Activated naive CD4-positive, alpha-beta T cell treated with anti-CD3 and anti-CD28 coated beads, Interleukin-2, amount 50 U/mL, for 24 hours (primary cell): Measurements from ENCODE around the gene CDCA8.
"Not testable (repeated sequence)": the region's sequence is repeated elsewhere in the genome, so short reads cannot be mapped to it uniquely, and the experiment has no call there.

Experiments used
- H3K27ac Mint-ChIP-seq: one replicate; pipeline ENCODE4 v1.8.0; 2021; ENCODE audit warnings: mild to moderate bottlenecking, mixed read lengths
- H3K27me3 Mint-ChIP-seq: one replicate; pipeline ENCODE4 v1.8.0; 2021; ENCODE audit warnings: mixed read lengths
- H3K36me3 Mint-ChIP-seq: one replicate; pipeline ENCODE4 v1.8.0; 2021; ENCODE audit warnings: mixed read lengths
- H3K4me1 Mint-ChIP-seq: one replicate; pipeline ENCODE4 v1.8.0; 2021; ENCODE audit warnings: mixed read lengths
- H3K4me3 Mint-ChIP-seq: one replicate; pipeline ENCODE4 v1.8.0; 2021; ENCODE audit warnings: mild to moderate bottlenecking, mixed read lengths
- H3K9me3 Mint-ChIP-seq: one replicate; pipeline ENCODE4 v1.8.0; 2021; ENCODE audit warnings: mixed read lengths

CDCA8 gene

DNA sequence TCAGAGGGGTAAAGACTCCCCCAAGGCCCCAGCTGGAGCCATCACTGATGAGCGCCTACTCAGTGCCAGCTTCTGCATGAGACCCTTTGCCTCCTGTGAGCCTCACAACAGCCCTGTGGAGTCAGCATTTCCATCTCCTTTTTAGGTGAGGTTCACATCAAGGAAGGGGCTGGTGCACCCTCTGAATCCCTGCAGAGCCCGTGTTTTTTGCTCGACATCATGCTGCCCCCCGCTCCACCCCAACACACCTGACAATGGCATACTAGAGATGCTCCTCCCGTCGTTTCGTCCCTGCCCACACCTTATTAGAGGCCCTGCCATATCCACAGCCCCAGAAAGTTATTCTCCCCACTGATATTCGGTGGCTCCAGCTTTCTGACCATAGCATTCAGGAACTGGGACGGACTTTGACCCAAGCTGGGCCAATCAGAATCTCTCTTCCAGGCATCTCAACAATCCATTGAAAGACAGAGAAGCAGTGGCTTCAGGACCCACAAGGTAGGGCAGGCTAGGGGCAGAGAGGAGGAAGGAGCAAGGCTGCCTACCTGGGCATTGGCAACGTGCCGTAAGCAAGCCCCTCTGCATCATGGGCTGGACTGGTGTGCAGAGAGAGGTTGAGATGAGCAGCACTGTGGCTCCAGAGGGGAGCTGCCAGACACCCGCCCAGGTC lies 39.9 kb downstream of the CDCA8 start:
- Mint-ChIP-seq H3K27ac (no peak overlapping the region), H3K9me3 (no peaks in the 10 kb centered on the region), H3K27me3 (peaks cover 34% of the 10 kb centered on the region), H3K4me3 (no peak overlapping the region), H3K4me1 (peaks cover 4% of the 10 kb centered on the region), H3K36me3 (no peaks in the 10 kb centered on the region)

DNA sequence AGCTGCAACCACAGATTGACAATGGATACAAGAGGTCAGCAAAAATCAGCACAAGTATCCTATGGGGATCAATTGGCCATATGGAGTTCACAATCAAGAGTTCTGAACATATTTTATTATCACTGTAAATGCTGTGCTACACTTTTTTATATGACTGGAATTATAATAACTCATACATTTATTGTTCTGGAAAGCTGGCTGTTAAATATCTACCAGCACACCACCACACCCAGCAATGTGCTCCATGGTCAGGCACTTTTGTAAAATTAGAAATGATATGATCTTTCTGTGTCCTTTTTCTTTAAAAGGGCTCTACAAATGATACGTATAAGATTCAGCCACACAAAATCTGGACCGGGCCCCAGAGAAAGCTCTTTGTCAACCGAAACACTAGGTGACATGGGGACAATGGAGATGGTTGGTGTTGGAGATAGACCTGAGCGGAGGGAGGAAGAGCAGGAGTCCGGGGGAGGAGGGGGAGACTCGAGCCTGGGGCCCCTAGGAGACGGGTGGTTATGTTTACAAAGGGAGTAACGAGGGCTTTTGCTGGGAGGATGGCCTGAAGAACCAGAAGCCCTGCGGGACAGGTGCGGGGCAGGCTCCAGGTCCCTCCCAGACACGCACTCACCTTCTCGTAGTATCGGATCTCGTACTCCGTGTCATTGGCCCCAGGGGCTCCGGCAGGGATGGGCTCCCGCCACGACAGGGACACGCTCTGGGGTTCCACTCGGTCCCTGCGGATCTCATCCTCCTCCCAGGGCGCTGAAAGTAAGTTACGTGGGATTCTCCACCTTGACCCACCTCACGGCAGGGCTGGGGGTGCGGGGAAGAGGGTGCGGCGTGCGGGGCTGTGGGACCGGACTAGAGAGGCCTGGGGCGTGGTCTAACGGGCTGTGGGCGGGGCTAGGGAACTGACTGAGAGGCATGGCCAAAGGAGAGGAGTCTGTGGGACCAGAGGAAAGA lies 42.6 kb downstream of the CDCA8 start:
- Mint-ChIP-seq H3K4me3 (no peak overlapping the region), H3K4me1 (peaks cover 4% of the 10 kb centered on the region), H3K9me3 (no peaks in the 10 kb centered on the region), H3K36me3 (no peaks in the 10 kb centered on the region), H3K27ac (no peak overlapping the region), H3K27me3 (peaks cover 29% of the 10 kb centered on the region)

DNA sequence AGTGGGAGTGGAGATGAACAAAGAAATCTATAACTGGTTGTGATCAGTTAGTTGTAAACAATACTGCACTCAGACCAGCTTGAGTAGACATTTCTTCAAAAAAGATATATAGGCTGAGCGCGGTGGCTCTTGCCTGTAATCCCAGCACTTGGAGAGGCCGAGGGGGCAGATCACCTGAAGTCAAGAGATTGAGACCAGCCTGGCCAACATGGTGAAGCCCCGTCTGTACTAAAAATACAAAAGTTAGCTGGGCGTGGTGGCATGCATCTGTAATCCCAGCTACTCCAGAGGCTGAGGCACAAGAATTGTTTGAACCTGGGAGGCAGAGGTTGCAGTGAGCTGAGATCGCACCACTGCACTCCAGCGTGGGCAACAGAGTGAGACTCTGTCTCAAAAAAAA lies 45.7 kb downstream of the CDCA8 start:
- not testable (repeated sequence) for H3K27ac Mint-ChIP-seq, H3K4me3 Mint-ChIP-seq, H3K36me3 Mint-ChIP-seq, H3K4me1 Mint-ChIP-seq, H3K9me3 Mint-ChIP-seq
- peaks cover 39% of the 10 kb centered on the region for H3K27me3 Mint-ChIP-seq

DNA sequence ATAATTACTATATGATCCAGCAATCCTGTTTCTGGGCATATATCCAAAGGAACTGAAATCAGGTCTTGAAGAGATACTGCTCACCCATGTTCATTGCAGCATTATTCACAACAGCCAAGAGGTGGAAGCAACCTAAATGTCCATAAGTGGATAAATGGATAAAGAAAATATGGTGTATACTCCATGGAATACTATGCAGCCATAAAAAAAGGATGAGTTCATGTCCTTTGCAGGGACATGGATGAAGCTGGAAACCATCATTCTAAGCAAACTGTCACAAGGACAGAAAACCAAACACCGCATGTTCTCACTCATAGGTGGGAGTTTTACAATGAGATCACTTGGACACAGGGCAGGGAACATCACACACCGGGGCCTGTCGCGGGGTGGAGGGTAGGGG lies 46.3 kb downstream of the CDCA8 start:
- not testable (repeated sequence) for H3K9me3 Mint-ChIP-seq, H3K4me3 Mint-ChIP-seq, H3K36me3 Mint-ChIP-seq, H3K4me1 Mint-ChIP-seq
- Mint-ChIP-seq H3K27ac (peak overlapping the region; percentile 35), H3K27me3 (peaks cover 36% of the 10 kb centered on the region)

DNA sequence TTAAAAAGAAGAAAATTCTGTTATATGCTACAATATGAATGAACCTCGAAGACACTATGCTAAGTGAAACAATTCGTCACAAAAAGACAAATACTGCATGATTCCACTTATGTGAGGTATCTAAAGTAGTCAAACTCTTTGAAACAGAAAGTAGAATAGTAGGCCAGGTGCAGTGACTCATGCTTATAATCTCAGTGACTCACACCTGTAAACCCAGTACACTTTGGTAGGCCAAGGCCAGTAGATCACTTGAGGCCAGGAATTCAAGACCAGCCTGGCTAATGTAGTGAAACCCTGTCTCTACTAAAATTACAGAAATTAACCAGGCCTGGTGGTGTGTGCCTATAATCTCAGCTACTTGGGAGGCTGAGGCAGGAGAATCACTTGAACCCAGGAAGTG lies 46.9 kb downstream of the CDCA8 start:
- Mint-ChIP-seq H3K4me3 (no peak overlapping the region), H3K9me3 (no peaks in the 10 kb centered on the region), H3K36me3 (no peaks in the 10 kb centered on the region), H3K27ac (no peak overlapping the region), H3K4me1 (peaks cover 4% of the 10 kb centered on the region), H3K27me3 (peaks cover 34% of the 10 kb centered on the region)

DNA sequence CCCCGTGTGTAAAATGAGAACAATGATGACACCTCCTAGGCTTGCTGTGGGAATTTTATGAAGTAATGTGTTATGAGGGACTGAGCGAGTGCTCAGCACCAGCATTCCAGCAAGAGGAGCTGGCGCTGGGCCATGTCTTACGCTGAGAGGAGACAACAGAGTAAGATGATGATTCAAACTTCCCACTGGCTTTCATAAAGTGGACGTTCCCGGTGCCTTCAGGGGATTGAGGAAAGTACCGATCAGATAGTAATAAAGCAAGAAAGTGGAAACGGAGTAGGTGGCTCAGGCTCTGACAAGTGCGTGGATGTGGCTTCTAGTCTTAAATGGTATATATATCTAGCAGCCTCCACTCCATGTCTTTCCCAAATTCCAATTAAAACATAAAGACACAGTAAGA lies 48.8 kb downstream of the CDCA8 start:
- Mint-ChIP-seq H3K27me3 (peaks cover 27% of the 10 kb centered on the region), H3K36me3 (no peaks in the 10 kb centered on the region), H3K27ac (no peak overlapping the region), H3K4me3 (no peak overlapping the region), H3K4me1 (no peaks in the 10 kb centered on the region), H3K9me3 (no peaks in the 10 kb centered on the region)

DNA sequence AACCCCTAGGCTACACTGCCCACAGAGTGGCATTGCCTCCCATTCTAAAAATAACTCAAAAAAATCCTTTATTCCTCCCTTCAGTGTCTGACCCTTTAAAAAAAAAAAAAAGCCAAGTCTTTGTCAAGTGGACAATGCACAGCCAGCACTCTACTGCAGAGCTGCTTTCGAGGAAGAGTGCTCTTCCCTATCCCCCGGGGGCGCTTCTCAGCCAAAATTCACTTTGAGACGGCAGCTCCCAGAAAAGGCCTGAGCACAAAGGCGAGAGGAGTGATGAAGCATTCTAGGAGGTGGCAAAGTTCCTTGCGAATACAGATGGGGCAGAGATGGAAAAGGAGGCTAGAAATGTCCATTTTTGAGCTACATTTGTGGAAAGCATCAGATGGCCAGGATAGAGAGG lies 49.3 kb downstream of the CDCA8 start:
- H3K4me3 Mint-ChIP-seq = no peak overlapping the region
- no peaks in the 10 kb centered on the region for H3K36me3 Mint-ChIP-seq
- H3K27ac Mint-ChIP-seq = no peak overlapping the region
- peaks cover 2% of the 10 kb centered on the region for H3K9me3 Mint-ChIP-seq
- H3K4me1 Mint-ChIP-seq = no peaks in the 10 kb centered on the region
- H3K27me3 Mint-ChIP-seq = peaks cover 28% of the 10 kb centered on the region

DNA sequence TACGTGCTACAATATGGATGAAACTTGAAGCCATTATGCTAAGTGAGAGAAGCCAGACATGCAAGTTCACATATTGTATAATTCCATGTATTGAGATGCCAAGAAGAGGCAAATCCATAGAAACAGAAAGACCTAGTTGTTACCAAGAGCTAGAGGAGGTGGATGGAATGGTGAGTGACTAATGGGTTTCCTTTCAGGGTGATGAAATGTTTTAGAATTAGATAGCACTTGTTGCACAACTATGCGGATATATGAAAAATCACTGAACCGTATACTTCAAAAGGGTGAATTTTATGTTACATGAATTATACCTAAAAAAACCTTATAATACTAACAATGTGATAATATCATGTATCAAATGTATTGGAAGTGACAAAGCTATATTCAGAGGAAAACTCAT lies 54.5 kb downstream of the CDCA8 start:
- Mint-ChIP-seq H3K9me3 (peaks cover 5% of the 10 kb centered on the region), H3K4me3 (no peak overlapping the region), H3K27me3 (peaks cover 25% of the 10 kb centered on the region), H3K27ac (no peak overlapping the region), H3K36me3 (no peaks in the 10 kb centered on the region), H3K4me1 (peaks cover 1% of the 10 kb centered on the region)

DNA sequence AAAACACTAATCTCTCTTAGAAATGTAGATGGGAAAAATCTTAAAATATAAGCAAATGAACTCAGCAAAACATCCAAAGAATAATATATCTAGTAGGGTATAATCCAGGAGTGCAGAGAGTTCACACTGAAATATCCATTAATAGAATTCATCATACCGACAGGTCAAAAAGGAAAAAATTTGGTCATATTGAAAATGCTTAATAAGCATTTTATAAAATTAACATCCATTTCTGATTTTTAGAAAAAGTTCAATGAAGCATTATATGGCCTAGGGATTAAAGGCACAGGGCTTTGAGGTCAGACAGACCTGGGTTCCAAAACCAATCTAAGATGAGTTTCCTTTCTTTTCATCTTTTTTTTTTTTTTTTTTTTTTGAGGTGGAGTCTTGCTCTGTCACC lies 56.2 kb downstream of the CDCA8 start:
- Mint-ChIP-seq H3K27ac (no peak overlapping the region), H3K9me3 (peaks cover 5% of the 10 kb centered on the region), H3K4me1 (peaks cover 7% of the 10 kb centered on the region), H3K27me3 (peaks cover 31% of the 10 kb centered on the region), H3K4me3 (no peak overlapping the region), H3K36me3 (no peaks in the 10 kb centered on the region)

DNA sequence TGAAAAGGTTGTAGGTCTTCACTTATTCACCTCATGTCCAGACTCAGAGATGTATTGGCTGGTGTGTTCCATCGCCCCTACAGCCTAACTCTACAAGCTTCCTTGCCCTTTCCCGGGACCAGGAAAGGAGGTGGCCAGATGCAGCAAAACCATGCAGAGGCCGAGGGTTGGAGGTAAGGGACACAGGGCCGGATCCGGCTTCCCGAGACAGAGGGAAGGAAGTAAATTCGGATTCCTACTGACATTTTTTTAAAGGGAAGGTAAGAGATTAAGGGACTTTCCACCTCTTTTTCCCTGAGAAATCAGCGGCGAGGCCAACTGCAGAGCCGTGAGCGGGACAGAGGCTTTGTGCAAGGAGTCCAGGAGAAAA lies 59.9 kb downstream of the CDCA8 start:
- Mint-ChIP-seq H3K9me3 (no peaks in the 10 kb centered on the region), H3K4me1 (peaks cover 7% of the 10 kb centered on the region), H3K4me3 (peak overlapping the region; percentile 76)

DNA sequence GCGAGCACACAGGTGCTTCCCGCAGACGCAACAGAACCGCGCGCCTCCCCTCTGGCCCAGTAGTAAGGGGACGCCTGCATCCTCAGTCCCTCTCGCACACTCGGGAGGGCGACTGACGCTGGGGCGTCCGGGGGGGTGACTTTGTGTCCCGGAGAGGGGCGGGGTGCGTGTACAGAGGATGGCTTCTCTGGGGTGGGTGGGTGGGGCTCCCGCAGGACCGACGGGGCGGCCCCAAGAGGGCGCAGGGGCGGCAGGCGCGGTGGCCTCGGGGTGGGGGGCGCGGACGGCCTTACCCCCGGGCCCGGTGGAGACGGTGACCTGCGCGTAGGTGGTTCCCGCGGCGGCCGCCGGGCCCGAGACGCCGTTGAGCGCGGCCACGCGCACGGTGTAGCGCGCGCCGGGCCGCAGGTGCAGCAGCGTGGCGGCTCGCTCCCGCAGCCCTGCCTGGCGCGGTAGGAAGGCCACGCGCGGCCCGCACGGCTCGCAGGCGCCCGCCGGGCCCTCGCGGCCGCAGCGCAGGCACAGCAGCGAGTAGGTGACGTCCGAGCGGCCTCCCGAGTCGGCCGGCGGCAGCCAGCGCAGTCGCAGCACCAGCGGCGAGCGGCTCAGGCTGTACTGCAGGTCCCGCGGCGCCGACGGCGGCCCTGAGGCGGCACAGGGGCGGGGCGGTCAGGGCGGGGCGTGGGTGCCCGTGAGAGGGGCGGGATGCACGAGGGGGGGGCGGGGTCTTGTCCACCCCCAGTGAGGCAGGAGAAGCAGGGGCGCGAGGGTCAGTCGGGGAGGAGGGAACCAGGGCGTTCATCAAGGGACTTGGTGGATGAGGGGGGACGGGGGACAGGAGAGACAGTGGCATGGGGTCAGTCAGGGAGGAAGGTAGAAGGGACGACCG lies 60.5 kb downstream of the CDCA8 start:
- Mint-ChIP-seq H3K9me3 (no peaks in the 10 kb centered on the region), H3K27ac (no peak overlapping the region), H3K36me3 (no peaks in the 10 kb centered on the region), H3K27me3 (peaks cover 20% of the 10 kb centered on the region), H3K4me1 (peaks cover 7% of the 10 kb centered on the region), H3K4me3 (peak overlapping the region; percentile 76)

More for the DNA sequence above, 59.9 kb downstream of the CDCA8 start:
- Mint-ChIP-seq H3K36me3 (no peaks in the 10 kb centered on the region), H3K27me3 (peaks cover 24% of the 10 kb centered on the region), H3K27ac (no peak overlapping the region)

DNA sequence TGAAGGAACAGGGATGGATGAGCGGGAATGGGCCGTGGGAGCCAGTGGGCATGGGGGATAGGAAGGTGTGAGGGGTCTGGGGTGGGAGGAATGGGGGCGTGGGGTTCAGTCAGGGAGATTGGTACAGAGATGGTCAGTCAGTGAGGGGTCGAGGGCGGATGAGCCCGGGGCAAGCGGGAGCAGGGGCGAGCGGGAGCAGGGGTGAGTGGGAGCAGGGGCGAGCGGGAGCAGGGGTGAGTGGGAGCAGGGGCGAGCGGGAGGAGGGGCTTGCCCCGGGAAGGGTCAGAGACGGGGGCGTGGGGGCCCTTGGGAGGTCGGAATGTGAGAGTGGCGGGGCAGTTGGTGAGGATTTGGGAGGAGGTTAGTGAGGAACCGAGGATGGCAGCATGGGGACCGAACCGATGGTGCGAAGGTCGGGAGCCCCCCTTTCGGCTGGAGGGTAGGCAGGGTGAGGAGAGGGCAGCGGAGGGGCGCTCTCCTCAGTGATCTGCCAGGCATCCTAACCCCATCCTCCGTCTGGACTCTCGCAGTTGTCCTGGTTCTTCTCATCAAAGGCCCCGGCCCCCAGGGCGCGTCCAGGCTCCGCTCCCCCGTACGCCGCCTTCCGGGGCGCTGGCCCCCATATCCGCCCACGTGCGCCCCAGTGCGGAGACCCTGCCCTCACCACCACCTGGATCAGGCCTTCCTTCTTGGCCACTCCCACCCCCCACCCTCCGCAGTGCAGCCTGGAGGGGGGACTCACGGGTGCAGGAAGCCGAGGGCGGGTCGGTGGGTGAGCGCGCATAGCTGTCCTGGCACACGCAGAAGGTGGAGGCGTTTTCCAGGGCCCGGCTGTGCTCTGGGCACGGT lies 61.4 kb downstream of the CDCA8 start:
- Mint-ChIP-seq H3K36me3 (no peaks in the 10 kb centered on the region), H3K4me1 (peaks cover 7% of the 10 kb centered on the region), H3K4me3 (peak overlapping the region; percentile 62), H3K9me3 (no peaks in the 10 kb centered on the region), H3K27ac (no peak overlapping the region), H3K27me3 (peaks cover 20% of the 10 kb centered on the region)

DNA sequence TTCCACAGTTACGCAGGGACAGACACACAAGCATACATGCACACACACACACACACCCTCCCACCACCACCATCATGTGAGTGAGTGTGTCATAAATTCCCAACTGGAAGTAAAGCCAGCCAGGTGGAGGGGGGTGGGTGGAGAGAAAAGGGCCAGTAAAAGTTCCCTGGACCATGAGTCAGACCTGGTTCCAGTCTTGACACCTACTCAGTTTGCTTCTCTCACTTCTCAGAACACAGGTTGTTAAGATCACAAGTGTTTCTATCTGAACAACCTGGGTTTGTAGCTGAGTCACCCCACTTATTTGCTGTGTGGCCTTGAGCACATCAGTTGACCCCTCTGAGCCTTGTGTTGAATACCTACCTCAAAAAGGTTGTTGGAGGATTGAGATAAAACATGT lies 63.0 kb downstream of the CDCA8 start:
- peaks cover 7% of the 10 kb centered on the region for H3K4me1 Mint-ChIP-seq
- H3K4me3 Mint-ChIP-seq = no peak overlapping the region
- H3K27ac Mint-ChIP-seq = no peak overlapping the region
- no peaks in the 10 kb centered on the region for H3K36me3 Mint-ChIP-seq
- H3K9me3 Mint-ChIP-seq = no peaks in the 10 kb centered on the region
- peaks cover 13% of the 10 kb centered on the region for H3K27me3 Mint-ChIP-seq

DNA sequence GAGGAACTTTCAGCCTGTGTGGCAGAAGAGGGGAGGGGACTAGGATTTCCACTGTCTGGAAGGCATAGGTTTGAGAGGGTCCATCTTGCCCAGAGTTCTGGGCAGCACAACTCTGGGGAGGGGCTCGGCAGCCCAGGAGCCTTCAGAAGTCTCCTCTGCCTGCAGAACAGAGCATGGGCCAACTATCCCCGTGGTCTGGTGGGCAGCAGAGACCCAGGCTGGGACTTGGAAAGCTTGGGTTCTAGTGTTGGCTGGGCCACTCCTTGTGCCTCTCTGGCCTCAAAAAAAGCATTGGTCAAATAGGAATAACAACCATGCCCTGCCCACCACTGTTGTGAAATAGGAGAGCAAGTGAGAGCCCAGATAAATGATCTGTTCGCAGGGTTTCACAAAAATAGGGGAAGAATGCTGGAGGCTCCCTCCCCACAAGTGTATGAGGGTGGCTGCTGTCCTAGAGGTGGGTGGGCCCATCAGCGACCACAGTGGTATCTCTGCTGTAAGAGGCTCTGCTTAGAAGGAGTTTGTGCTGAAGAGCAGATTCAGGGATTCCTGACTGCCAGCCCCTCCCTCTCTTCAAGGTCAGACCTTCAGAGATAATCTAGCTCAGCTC lies 63.7 kb downstream of the CDCA8 start:
- Mint-ChIP-seq H3K36me3 (no peaks in the 10 kb centered on the region), H3K4me3 (no peak overlapping the region), H3K9me3 (no peaks in the 10 kb centered on the region), H3K27ac (no peak overlapping the region), H3K27me3 (peaks cover 12% of the 10 kb centered on the region), H3K4me1 (peaks cover 7% of the 10 kb centered on the region)
